Calu3 (cell line): ENCODE data around the gene DBT. TPM values are rescaled to one million over a fixed set of nuclear protein-coding genes. Genes with fewer than 3 reads are reported as not detected.

Experiments
- BruUV-seq: library from RNA; stranded (reverse); fragments of 400-500 nt; replicated peaks from 2 replicates; lab custom pipeline; 2021; lab: Mats Ljungman, UMichigan
- CTCF ChIA-PET: fragments of 300-600 bp; sonication (Branson Sonifier 250); formaldehyde crosslinking; loops from one replicate; lab custom pipeline; 2022; ENCODE audit warnings: antibody characterized with exemption; lab: Charles Lee
- DNase-seq: peaks from one replicate; pipeline ENCODE4 v3.0.0; 2022
- H3K27ac Mint-ChIP-seq: one replicate; pipeline ENCODE4 v1.8.0; 2022; ENCODE audit warnings: mixed read lengths; ENCODE audit not compliant: unreplicated experiment
- H3K27me3 Mint-ChIP-seq: one replicate; pipeline ENCODE4 v1.8.0; 2022; ENCODE audit warnings: mixed read lengths; ENCODE audit not compliant: unreplicated experiment
- H3K36me3 Mint-ChIP-seq: one replicate; pipeline ENCODE4 v1.8.0; 2022; ENCODE audit warnings: mild to moderate bottlenecking, moderate library complexity, mixed read lengths; ENCODE audit not compliant: insufficient read depth, unreplicated experiment
- H3K4me1 Mint-ChIP-seq: one replicate; pipeline ENCODE4 v1.8.0; 2022; ENCODE audit warnings: mild to moderate bottlenecking, low read depth, mixed read lengths; ENCODE audit not compliant: unreplicated experiment
- H3K4me3 Mint-ChIP-seq: one replicate; pipeline ENCODE4 v1.8.0; 2022; ENCODE audit warnings: mild to moderate bottlenecking, low read depth, moderate library complexity, mixed read lengths; ENCODE audit not compliant: unreplicated experiment
- H3K9me3 Mint-ChIP-seq: one replicate; pipeline ENCODE4 v1.8.0; 2022; ENCODE audit warnings: low read depth, mixed read lengths; ENCODE audit not compliant: unreplicated experiment
- CTCF ChIP-seq: fragments of 200-600 bp; IDR thresholded peaks from one replicate; pipeline ENCODE4 v1.8.0; 2022; ENCODE audit warnings: antibody characterized with exemption; ENCODE audit not compliant: unreplicated experiment
- intact Hi-C: fragments of 100-400 bp; cut with micrococcal nuclease; formaldehyde crosslinking; loops from one replicate; pipeline ENCODE4 v1.10.0; 2022; ENCODE audit not compliant: unreplicated experiment
- total RNA-seq: library from RNA; stranded (reverse); gene quantifications from 2 replicates; pipeline ENCODE4 v1.2.3, GENCODE V29; 2022

Gene DBT
- total RNA-seq, 1 experiment from 2014 or later: 9.4 TPM

- DNase-seq: no peak
- CTCF ChIA-PET: no interaction called here
- no peaks in the 10 kb centered on the region for H3K9me3 Mint-ChIP-seq
- no peaks in the 10 kb centered on the region for H3K4me1 Mint-ChIP-seq
- H3K36me3 Mint-ChIP-seq: peaks cover 27% of the 10 kb centered on the region
- no peak for TF ChIP-seq CTCF
- BruUV-seq: no TSS peak
- no peak overlapping the region for H3K27ac Mint-ChIP-seq
- no peaks in the 10 kb centered on the region for H3K27me3 Mint-ChIP-seq
- no peak overlapping the region for H3K4me3 Mint-ChIP-seq
- intact Hi-C loops: loop anchor here (5.0 kb wide), 1 partner anchor 72 kb away; the partner anchor contains the start of gene CDC14A
These were observed 30.5 kb upstream of the DBT start for GRCh38 chr1:100279954-100280682.

- Mint-ChIP-seq H3K4me3 (no peak overlapping the region), H3K27me3 (no peaks in the 10 kb centered on the region), H3K36me3 (peaks cover 21% of the 10 kb centered on the region), H3K4me1 (no peaks in the 10 kb centered on the region), H3K9me3 (no peaks in the 10 kb centered on the region), H3K27ac (no peak overlapping the region)
- no peak for DNase-seq
- TF ChIP-seq CTCF: no peak
- BruUV-seq: no TSS peak
- intact Hi-C loops: loop anchor here (5.0 kb wide), 1 partner anchor 73 kb away; the partner anchor contains the start of gene CDC14A
- CTCF ChIA-PET: no interaction called here
These were observed 29.8 kb upstream of the DBT start for GRCh38 chr1:100279358-100279923.

- H3K36me3 Mint-ChIP-seq: peaks cover 20% of the 10 kb centered on the region
- no peaks in the 10 kb centered on the region for H3K4me1 Mint-ChIP-seq
- no peak overlapping the region for H3K4me3 Mint-ChIP-seq
- H3K9me3 Mint-ChIP-seq: no peaks in the 10 kb centered on the region
- no peak overlapping the region for H3K27ac Mint-ChIP-seq
- no peaks in the 10 kb centered on the region for H3K27me3 Mint-ChIP-seq
- TF ChIP-seq CTCF: no peak
- BruUV-seq: no TSS peak
- DNase-seq: peak; percentile 22
- intact Hi-C loops: loop anchor here (1.0 to 5.0 kb wide), 2 partner anchors 74 to 177 kb away; partner anchors contain the start of gene CDC14A
- CTCF ChIA-PET: no interaction called here
These were observed 28.2 kb upstream of the DBT start for GRCh38 chr1:100277866-100278265.

- H3K9me3 Mint-ChIP-seq: no peaks in the 10 kb centered on the region
- no peak overlapping the region for H3K27ac Mint-ChIP-seq
- H3K36me3 Mint-ChIP-seq: peaks cover 27% of the 10 kb centered on the region
- CTCF ChIA-PET: no interaction called here
- no peak overlapping the region for H3K4me3 Mint-ChIP-seq
- H3K4me1 Mint-ChIP-seq: no peaks in the 10 kb centered on the region
- no TSS peak for BruUV-seq
- DNase-seq: no peak
- intact Hi-C loops: no loop called here
- TF ChIP-seq CTCF: no peak
- H3K27me3 Mint-ChIP-seq: no peaks in the 10 kb centered on the region
These were observed 18.6 kb upstream of the DBT start for GRCh38 chr1:100268202-100268601.
